K562 (cell line): ENCODE results near the gene ELAVL3. TPM values are rescaled to one million over a fixed set of nuclear protein-coding genes. Genes with fewer than 3 reads are reported as not detected.

Experiments used
- BRD4 ChIP-seq: fragments of 200-600 bp; sonication (generic); IDR thresholded peaks from 2 replicates; pipeline ENCODE4 v1.6.1; 2017; ENCODE audit warnings: inconsistent platforms
- CHD2 ChIP-seq: IDR thresholded peaks from 2 replicates; pipeline ENCODE4 v1.6.1; 2011; ENCODE audit warnings: low read depth, low read length
- GTF2E2 ChIP-seq: fragments of 200-800 bp; sonication (Bioruptor generic); IDR thresholded peaks from 2 replicates; pipeline ENCODE4 v1.6.1; 2016; ENCODE audit warnings: missing genetic modification characterization, missing compliant biosample characterization
- IRF1 ChIP-seq: sonication (generic); formaldehyde crosslinking; IDR thresholded peaks from 2 replicates; pipeline ENCODE4 v1.8.0; 2022; ENCODE audit warnings: missing genetic modification reagents, mild to moderate bottlenecking, borderline replicate concordance
- MLLT1 ChIP-seq, 2 experiments: fragments of 450-650 bp; IDR thresholded peaks; 2 replicates each; pipeline ENCODE4 v1.6.1; 2016
- NELFE ChIP-seq: IDR thresholded peaks from 2 replicates; pipeline ENCODE4 v1.6.1; 2011; ENCODE audit warnings: mild to moderate bottlenecking; ENCODE audit not compliant: insufficient read depth, insufficient read length
- NFXL1 ChIP-seq: fragments of 450-650 bp; formaldehyde crosslinking; IDR thresholded peaks from 2 replicates; pipeline ENCODE4 v1.4.0; 2021; ENCODE audit warnings: mild to moderate bottlenecking
- RFX7 ChIP-seq: fragments of 250-450 bp; sonication (Bioruptor Pico); IDR thresholded peaks from 2 replicates; pipeline ENCODE4 v1.5.1; 2021; ENCODE audit warnings: mild to moderate bottlenecking
- SMAD4 ChIP-seq: fragments of 250-450 bp; sonication (Bioruptor Pico); conservative IDR thresholded peaks from 2 replicates; pipeline ENCODE4 v1.8.0; 2021; ENCODE audit warnings: inconsistent platforms, mild to moderate bottlenecking, moderate library complexity
- TEAD4 ChIP-seq, 2 experiments: sonication (generic) in 1 of 2; formaldehyde crosslinking in 1 of 2; IDR thresholded peaks; 2 replicates each; pipeline versions ENCODE4 v1.6.1 to v1.8.0; 2012 to 2022; ENCODE audit warnings: borderline replicate concordance in 1 of 2, inconsistent platforms in 1 of 2, low read length in 1 of 2, mild to moderate bottlenecking in 1 of 2, missing genetic modification reagents in 1 of 2
- ZFP36 ChIP-seq: fragments of 150-350 bp; IDR thresholded peaks from 2 replicates; pipeline ENCODE4 v1.6.1; 2018; ENCODE audit warnings: low read length, low read depth; ENCODE audit not compliant: partially characterized antibody
- ZNF253 ChIP-seq: fragments of 250-450 bp; sonication (Bioruptor Pico); conservative IDR thresholded peaks from 2 replicates; pipeline ENCODE4 v1.6.1; 2021; ENCODE audit warnings: mild to moderate bottlenecking
- ZNF318 ChIP-seq, 2 experiments: fragments of 450-650 bp; IDR thresholded peaks; 2 replicates each; pipeline ENCODE4 v1.6.1; 2016; ENCODE audit warnings: mild to moderate bottlenecking in 2 of 2, borderline replicate concordance in 1 of 2, low read depth in 1 of 2, moderate library complexity in 1 of 2
- ZNF766 ChIP-seq: fragments of 200-800 bp; sonication (Bioruptor generic); conservative IDR thresholded peaks from 2 replicates; pipeline ENCODE4 v1.6.1; 2016; ENCODE audit warnings: missing genetic modification characterization, missing compliant biosample characterization
- ZNF780A ChIP-seq: fragments of 250-450 bp; sonication (Bioruptor Pico); IDR thresholded peaks from 2 replicates; pipeline ENCODE4 v1.5.0; 2021; ENCODE audit warnings: mild to moderate bottlenecking
- polyA plus RNA-seq, 8 experiments: library from polyadenylated mRNA; depleted of rRNA in 4 of 8; stranded (reverse) in 5 of 8; unstranded in 3 of 8; fragments of >200 nt; fragmentation: Nextera tagmentation in 2 of 8; fragmentation: Illumina TruSeq in 1 of 8; extraction: Ambion mirVana in 2 of 8; extraction: Trizol in 1 of 8; gene quantifications; 2 replicates each; pipeline versions ENCODE4 v1.2.1 to v1.2.3, GENCODE V29; 2011 to 2014; ENCODE audit warnings: inconsistent platforms in 1 of 8, missing spikeins in 1 of 8
- total RNA-seq, 7 experiments: library from RNA; depleted of rRNA in 6 of 7; stranded (reverse); fragments of >200 nt in 6 of 7; fragmentation: Illumina TruSeq in 2 of 7; extraction: Trizol in 2 of 7; gene quantifications; 2 replicates each; pipeline versions ENCODE4 v1.2.1 to v1.2.3, GENCODE V29; 2011 to 2021; ENCODE audit warnings: low replicate concordance in 1 of 7

Gene ELAVL3
- total and polyA plus RNA-seq, 9 of the 15 experiments (the other 6 are each of a cell fraction or from before 2014, with no cell fraction given): not detected

GRCh38 chr19:11528551-11529341 lies 47.9 kb upstream of the ELAVL3 start, which contains the start of gene ECSIT (continued):
- TF ChIP-seq ZNF318 (IDR thresholded peaks at IDR 0.05; ENCODE audit: borderline replicate concordance in 1 of 2, low read depth in 1 of 2) (no peak), IRF1 (CRISPR knock-in tag) (peak; percentile 59; the same call in 1 of the 2 replicates), MLLT1 (IDR thresholded peaks at IDR 0.05) (no peak), BRD4 (no peak), NFXL1 (CRISPR knock-in tag) (no peak), ZFP36 (no peak), RFX7 (CRISPR knock-in tag) (no peak), GTF2E2 (peak; percentile 66; the same call in 1 of the 2 replicates), SMAD4 (CRISPR knock-in tag) (peak; percentile 64; the same call in 1 of the 2 replicates), NELFE (no peak), ZNF253 (no peak), TEAD4 (IDR thresholded peaks at IDR 0.05; ENCODE audit: low read length) (peak; percentile 55), TEAD4 (CRISPR knock-in tag; IDR thresholded peaks at IDR 0.05; ENCODE audit: borderline replicate concordance) (peak; percentile 59; the same call in 1 of the 2 replicates), ZNF766 (CRISPR knock-in tag) (peak; percentile 18; the same call in 1 of the 2 replicates), ZNF780A (CRISPR knock-in tag) (no peak), CHD2 (peak; percentile 88)
